KMS-11 (cell line): ENCODE results near the gene TUBA1C.

Source experiments
- H2AFZ ChIP-seq: fragments of 200-600 bp; sonication (generic); 2 replicates; pipeline ENCODE4 v1.6.1; 2016; ENCODE audit warnings: antibody characterized with exemption, mixed run types, low read depth
- H3K27ac ChIP-seq: fragments of 200-600 bp; sonication (generic); 2 replicates; pipeline ENCODE4 v1.6.1; 2016; ENCODE audit warnings: mild to moderate bottlenecking, mixed run types
- H3K27me3 ChIP-seq: fragments of 200-600 bp; sonication (generic); 2 replicates; pipeline ENCODE4 v1.6.1; 2017; ENCODE audit warnings: mild to moderate bottlenecking, low read depth, mixed run types, moderate library complexity; ENCODE audit not compliant: insufficient read depth
- H3K36me3 ChIP-seq: fragments of 200-600 bp; sonication (generic); 2 replicates; pipeline ENCODE4 v1.6.1; 2017; ENCODE audit warnings: mild to moderate bottlenecking, mixed run types; ENCODE audit not compliant: insufficient read depth
- H3K4me1 ChIP-seq: fragments of 200-600 bp; sonication (generic); 2 replicates; pipeline ENCODE4 v1.6.1; 2016; ENCODE audit warnings: mild to moderate bottlenecking, low read depth, mixed run types; ENCODE audit not compliant: poor library complexity, severe bottlenecking
- H3K4me2 ChIP-seq: fragments of 200-600 bp; sonication (generic); 2 replicates; pipeline ENCODE4 v1.7.0; 2016; ENCODE audit warnings: mild to moderate bottlenecking, mixed run types
- H3K4me3 ChIP-seq: fragments of 200-600 bp; sonication (generic); IDR thresholded peaks from 2 replicates; pipeline ENCODE4 v1.6.1; 2017; ENCODE audit warnings: low read depth, low read length, mixed read lengths; ENCODE audit not compliant: insufficient read depth
- H3K79me2 ChIP-seq: fragments of 200-600 bp; sonication (generic); 2 replicates; pipeline ENCODE4 v1.6.1; 2016; ENCODE audit warnings: low read depth, mixed run types; ENCODE audit not compliant: insufficient read depth
- H3K9ac ChIP-seq: fragments of 200-600 bp; sonication (generic); 2 replicates; pipeline ENCODE4 v1.6.1; 2016; ENCODE audit warnings: mild to moderate bottlenecking, mixed run types
- H4K20me1 ChIP-seq: fragments of 200-600 bp; sonication (generic); 2 replicates; pipeline ENCODE4 v1.6.1; 2016; ENCODE audit warnings: mild to moderate bottlenecking, mixed run types; ENCODE audit not compliant: insufficient read depth
- TF ChIP-seq, protein P1 (sequence below): fragments of 200-600 bp; sonication (generic); conservative IDR thresholded peaks from 2 replicates; pipeline ENCODE4 v1.6.1; 2017; ENCODE audit warnings: low read depth, mild to moderate bottlenecking, antibody characterized with exemption, low read length, moderate library complexity, mixed read lengths

Gene TUBA1C

DNA sequence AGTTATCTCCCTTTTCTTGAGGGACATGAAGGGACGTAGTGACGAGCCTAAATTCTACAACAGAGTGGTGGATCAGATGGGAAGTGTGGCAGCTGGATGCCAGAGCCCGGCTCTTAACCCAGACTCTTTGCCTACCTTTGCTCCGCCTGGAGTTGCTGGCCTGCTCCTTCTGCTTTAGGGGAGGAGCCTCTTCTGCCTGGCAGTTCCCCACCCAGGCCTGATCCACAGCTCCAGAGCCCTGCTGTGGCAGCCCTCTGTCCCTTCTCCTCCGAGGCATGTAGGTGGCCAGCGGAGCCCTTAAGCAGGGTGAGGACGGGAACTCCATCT is 27.8 kb downstream of the TUBA1C start:
- no peak overlapping the region for H2AFZ ChIP-seq
- no peaks in the 10 kb centered on the region for H3K79me2 ChIP-seq
- H4K20me1 ChIP-seq: no peaks in the 10 kb centered on the region
- peaks cover 13% of the 10 kb centered on the region for H3K4me1 ChIP-seq
- TF ChIP-seq, protein P1, sequence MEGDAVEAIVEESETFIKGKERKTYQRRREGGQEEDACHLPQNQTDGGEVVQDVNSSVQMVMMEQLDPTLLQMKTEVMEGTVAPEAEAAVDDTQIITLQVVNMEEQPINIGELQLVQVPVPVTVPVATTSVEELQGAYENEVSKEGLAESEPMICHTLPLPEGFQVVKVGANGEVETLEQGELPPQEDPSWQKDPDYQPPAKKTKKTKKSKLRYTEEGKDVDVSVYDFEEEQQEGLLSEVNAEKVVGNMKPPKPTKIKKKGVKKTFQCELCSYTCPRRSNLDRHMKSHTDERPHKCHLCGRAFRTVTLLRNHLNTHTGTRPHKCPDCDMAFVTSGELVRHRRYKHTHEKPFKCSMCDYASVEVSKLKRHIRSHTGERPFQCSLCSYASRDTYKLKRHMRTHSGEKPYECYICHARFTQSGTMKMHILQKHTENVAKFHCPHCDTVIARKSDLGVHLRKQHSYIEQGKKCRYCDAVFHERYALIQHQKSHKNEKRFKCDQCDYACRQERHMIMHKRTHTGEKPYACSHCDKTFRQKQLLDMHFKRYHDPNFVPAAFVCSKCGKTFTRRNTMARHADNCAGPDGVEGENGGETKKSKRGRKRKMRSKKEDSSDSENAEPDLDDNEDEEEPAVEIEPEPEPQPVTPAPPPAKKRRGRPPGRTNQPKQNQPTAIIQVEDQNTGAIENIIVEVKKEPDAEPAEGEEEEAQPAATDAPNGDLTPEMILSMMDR: no peak
- H3K4me2 ChIP-seq: no peak overlapping the region
- H3K9ac ChIP-seq: no peak overlapping the region
- H3K36me3 ChIP-seq: no peaks in the 10 kb centered on the region
- H3K27ac ChIP-seq: no peak overlapping the region
- H3K27me3 ChIP-seq: peaks cover 7% of the 10 kb centered on the region
- H3K4me3 ChIP-seq: no peak overlapping the region

- H3K79me2 ChIP-seq: no peaks in the 10 kb centered on the region
- H4K20me1 ChIP-seq: no peaks in the 10 kb centered on the region
- H3K36me3 ChIP-seq: no peaks in the 10 kb centered on the region
- H3K4me2 ChIP-seq: no peak overlapping the region
- H3K4me3 ChIP-seq: no peak overlapping the region
- no peak overlapping the region for H2AFZ ChIP-seq
- TF ChIP-seq, protein P1: no peak
- peaks cover 16% of the 10 kb centered on the region for H3K4me1 ChIP-seq
- peaks cover 2% of the 10 kb centered on the region for H3K27me3 ChIP-seq
- no peak overlapping the region for H3K9ac ChIP-seq
- H3K27ac ChIP-seq: no peak overlapping the region
Measured at GRCh38 chr12:49293056-49293956, 28.4 kb downstream of the TUBA1C start.

DNA sequence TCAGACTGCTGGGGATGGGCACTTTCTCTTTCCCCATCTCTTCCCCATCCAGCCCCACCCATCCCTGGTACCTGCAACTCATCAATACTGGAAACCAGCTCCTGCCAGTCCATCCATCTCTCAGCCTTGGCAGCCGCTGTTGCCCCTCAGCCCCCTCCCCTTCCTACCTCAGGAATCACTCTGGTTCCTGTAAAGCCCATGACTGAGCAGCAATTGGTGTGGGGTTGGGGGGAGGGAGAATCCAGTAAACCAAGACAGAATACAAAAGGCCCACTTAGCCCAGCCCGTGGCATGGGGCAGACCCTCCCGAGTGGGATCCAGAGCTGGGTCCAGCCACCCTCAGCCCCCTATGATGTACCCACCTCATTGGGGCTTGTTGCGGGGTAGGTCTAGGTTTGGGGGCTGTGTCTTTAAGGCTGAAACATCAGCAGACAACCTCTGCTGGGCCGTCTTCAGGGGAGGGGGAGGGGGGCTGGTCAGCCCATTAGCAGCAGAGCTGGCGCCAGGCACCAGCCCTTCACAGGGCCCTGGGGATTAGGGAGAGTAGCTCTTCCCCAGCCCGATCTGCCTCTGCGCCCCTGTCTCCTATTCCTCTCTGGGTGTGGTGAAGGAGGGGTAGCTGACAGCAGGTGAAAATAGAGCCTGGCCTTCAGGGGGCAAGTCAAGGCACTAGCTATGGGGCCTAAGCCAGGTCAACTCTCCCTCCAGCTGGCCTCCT is 29.4 kb downstream of the TUBA1C start:
- Histone ChIP-seq H3K4me2 (no peak overlapping the region), H4K20me1 (no peaks in the 10 kb centered on the region), H2AFZ (no peak overlapping the region), H3K9ac (no peak overlapping the region), H3K36me3 (no peaks in the 10 kb centered on the region), H3K27me3 (peaks cover 2% of the 10 kb centered on the region), H3K27ac (no peak overlapping the region), H3K79me2 (no peaks in the 10 kb centered on the region), H3K4me3 (no peak overlapping the region), H3K4me1 (peaks cover 16% of the 10 kb centered on the region)
- TF ChIP-seq, protein P1: no peak

GRCh38 chr12:49294804-49295081 is 29.9 kb downstream of the TUBA1C start:
- Histone ChIP-seq H3K4me3 (no peak overlapping the region), H3K36me3 (no peaks in the 10 kb centered on the region), H3K79me2 (no peaks in the 10 kb centered on the region), H2AFZ (no peak overlapping the region), H3K9ac (no peak overlapping the region), H3K4me1 (peaks cover 16% of the 10 kb centered on the region), H3K27me3 (peaks cover 2% of the 10 kb centered on the region), H3K27ac (no peak overlapping the region), H3K4me2 (no peak overlapping the region), H4K20me1 (no peaks in the 10 kb centered on the region)
- TF ChIP-seq, protein P1: no peak
